HepG2 (cell line): ENCODE measurements around the gene SMYD2. TPM values are rescaled to one million over a fixed set of nuclear protein-coding genes. Genes with fewer than 3 reads are reported as not detected.

Source experiments
- ATAC-seq: fragments of 200-7000 bp; cut with Tn5 transposase; 3 replicates; pipeline ENCODE4 v1.9.1; 2020; ENCODE audit warnings: mild to moderate bottlenecking, moderate library complexity
- BruUV-seq: library from RNA; stranded (reverse); fragments of 400-500 nt; replicated peaks from 2 replicates; lab custom pipeline; 2021; lab: Mats Ljungman, UMichigan
- CTCF ChIA-PET: fragments of 300-600 bp; formaldehyde crosslinking; extraction: SDS; loops from one replicate; lab custom pipeline; 2021; ENCODE audit warnings: low total read pairs, inconsistent platforms, low intra/inter-chr PET ratio; lab: Yijun Ruan, JAX
- POLR2A ChIA-PET: fragments of 350-600 bp; sonication (Branson Sonifier 250); formaldehyde crosslinking; loops from one replicate; lab custom pipeline; 2020; ENCODE audit warnings: antibody characterized with exemption, inconsistent platforms; lab: Yijun Ruan, JAX
- DNase-seq: peaks from one replicate; pipeline ENCODE4 v3.0.0-alpha.2; 2015; ENCODE audit warnings: low spot score
- FAIRE-seq: peaks from 3 replicates; lab custom pipeline; 2011; peaks lifted over from hg19 to GRCh38; lab: Jason Lieb, UNC
- H2AFZ ChIP-seq: one replicate; pipeline ENCODE4 v1.6.1; 2011; ENCODE audit warnings: low read length, inconsistent platforms
- H3K27ac ChIP-seq: fragments of 300-600 bp; 3 replicates; pipeline ENCODE4 v1.8.0; 2011; ENCODE audit warnings: mixed run types, mild to moderate bottlenecking, mixed read lengths, low read length, inconsistent platforms; ENCODE audit not compliant: insufficient read depth; ENCODE audit errors: extremely low read length
- H3K27me3 ChIP-seq, 2 experiments: fragments of 200-600 bp in 1 of 2; 2 replicates in 1 of 2; 3 replicates in 1 of 2; pipeline versions ENCODE4 v1.6.0 to v1.8.0; 2011; ENCODE audit warnings: low read length in 2 of 2, mild to moderate bottlenecking in 2 of 2, moderate library complexity in 2 of 2, inconsistent platforms in 1 of 2; ENCODE audit not compliant: insufficient read depth in 2 of 2, control insufficient read depth in 1 of 2
- H3K36me3 ChIP-seq, 2 experiments: fragments of 200-600 bp in 1 of 2; replicated peaks in 1 of 2; 2 replicates in 1 of 2; 3 replicates in 1 of 2; pipeline versions ENCODE4 v1.5.1 to v1.8.0; 2011; ENCODE audit warnings: low read length in 2 of 2, inconsistent platforms in 1 of 2; ENCODE audit not compliant: insufficient read depth in 2 of 2, control insufficient read depth in 1 of 2
- H3K4me1 ChIP-seq: 2 replicates; pipeline ENCODE4 v1.5.1; 2012; ENCODE audit warnings: low read length, inconsistent platforms; ENCODE audit not compliant: insufficient read depth
- H3K4me2 ChIP-seq: 2 replicates; pipeline ENCODE4 v1.6.0; 2011; ENCODE audit warnings: low read depth, low read length, inconsistent platforms
- H3K4me3 ChIP-seq, 3 experiments: fragments of 200-600 bp in 1 of 3; sonication (generic), shearing (Covaris generic) in 1 of 3; replicated peaks in 1 of 3; 2 replicates each; pipeline ENCODE4 v1.5.1; 2011 to 2016; ENCODE audit warnings: low read length in 3 of 3, inconsistent platforms in 2 of 3, low read depth in 2 of 3, mild to moderate bottlenecking in 2 of 3, control low read depth in 1 of 3, mixed read lengths in 1 of 3; ENCODE audit not compliant: insufficient read depth in 1 of 3
- H3K79me2 ChIP-seq: one replicate; pipeline ENCODE4 v1.6.1; 2011; ENCODE audit warnings: low read length, inconsistent platforms; ENCODE audit not compliant: insufficient read depth
- H3K9ac ChIP-seq: 2 replicates; pipeline ENCODE4 v1.6.0; 2011; ENCODE audit warnings: mild to moderate bottlenecking, low read depth, low read length, inconsistent platforms; ENCODE audit not compliant: insufficient read depth
- H3K9me3 ChIP-seq: 2 replicates; pipeline ENCODE4 v1.5.1; 2012; ENCODE audit warnings: mild to moderate bottlenecking, low read length
- H4K20me1 ChIP-seq: 2 replicates; pipeline ENCODE4 v1.6.0; 2011; ENCODE audit warnings: inconsistent platforms, mild to moderate bottlenecking, low read length, moderate library complexity; ENCODE audit not compliant: insufficient read depth
- DMAP1 ChIP-seq: IDR thresholded peaks from 2 replicates; pipeline ENCODE4 v1.6.1; 2016
- HOMEZ ChIP-seq: IDR thresholded peaks from 2 replicates; pipeline ENCODE4 v1.6.1; 2016; ENCODE audit warnings: low read depth
- MED13 ChIP-seq: sonication (generic); formaldehyde crosslinking; IDR thresholded peaks from 2 replicates; pipeline ENCODE4 v1.5.0; 2020; ENCODE audit warnings: missing genetic modification reagents
- TEF ChIP-seq: sonication (generic); formaldehyde crosslinking; IDR thresholded peaks from 2 replicates; pipeline ENCODE4 v1.5.0; 2020; ENCODE audit warnings: missing genetic modification reagents
- THRA ChIP-seq: sonication (generic); formaldehyde crosslinking; IDR thresholded peaks from 2 replicates; pipeline ENCODE4 v1.4.0; 2020; ENCODE audit warnings: missing genetic modification reagents, borderline replicate concordance
- ZBTB21 ChIP-seq: sonication (generic); formaldehyde crosslinking; IDR thresholded peaks from 2 replicates; pipeline ENCODE4 v1.4.0; 2020; ENCODE audit warnings: missing genetic modification reagents
- ZFP37 ChIP-seq: sonication (generic); formaldehyde crosslinking; IDR thresholded peaks from 2 replicates; pipeline ENCODE4 v1.4.0; 2020; ENCODE audit warnings: missing genetic modification reagents, borderline replicate concordance
- ZNF136 ChIP-seq: sonication (generic); formaldehyde crosslinking; IDR thresholded peaks from 2 replicates; pipeline ENCODE4 v1.8.1; 2022; ENCODE audit warnings: low read depth, mild to moderate bottlenecking, moderate library complexity, missing genetic modification reagents
- ZNF230 ChIP-seq: sonication (generic); formaldehyde crosslinking; IDR thresholded peaks from 2 replicates; pipeline ENCODE4 v1.4.0; 2020; ENCODE audit warnings: mild to moderate bottlenecking, missing genetic modification reagents
- ZNF24 ChIP-seq: fragments of 450-650 bp; IDR thresholded peaks from 2 replicates; pipeline ENCODE4 v1.6.1; 2017; ENCODE audit warnings: antibody characterized with exemption, mild to moderate bottlenecking
- ZNF253 ChIP-seq: sonication (generic); formaldehyde crosslinking; IDR thresholded peaks from 2 replicates; pipeline ENCODE4 v1.8.0; 2022; ENCODE audit warnings: mild to moderate bottlenecking, missing genetic modification reagents, borderline replicate concordance
- ZNF577 ChIP-seq: sonication (generic); formaldehyde crosslinking; IDR thresholded peaks from 2 replicates; pipeline ENCODE4 v1.4.0; 2020; ENCODE audit warnings: mild to moderate bottlenecking, low read depth, missing genetic modification reagents, borderline replicate concordance
- ZNF687 ChIP-seq: sonication (generic); formaldehyde crosslinking; IDR thresholded peaks from 2 replicates; pipeline ENCODE4 v1.5.1; 2020; ENCODE audit warnings: mild to moderate bottlenecking, missing genetic modification reagents, moderate library complexity
- ZNF816 ChIP-seq: sonication (generic); formaldehyde crosslinking; IDR thresholded peaks from 2 replicates; pipeline ENCODE4 v1.8.0; 2022; ENCODE audit warnings: missing genetic modification reagents, mild to moderate bottlenecking, borderline replicate concordance
- ZUFSP ChIP-seq: sonication (generic); formaldehyde crosslinking; IDR thresholded peaks from 2 replicates; pipeline ENCODE4 v1.9.0; 2021; ENCODE audit warnings: missing genetic modification reagents, mild to moderate bottlenecking, borderline replicate concordance
- WGBS: methylation state at CpG from one replicate; pipeline ENCODE4 v1.1.6; 2017; ENCODE audit warnings: low lambda C conversion rate; 5-methylcytosine and 5-hydroxymethylcytosine counted together
- in situ Hi-C: cut with HindIII; loops from 2 replicates; pipeline ENCODE4 v1.10.0; 2017; ENCODE audit warnings: low pct_unique_long_range_greater_than_20kb; ENCODE audit not compliant: extremely low pct_ligation_motif_present
- intact Hi-C: fragments of 100-400 bp; cut with micrococcal nuclease; formaldehyde crosslinking; loops from one replicate; pipeline ENCODE4 v1.10.0; 2022; ENCODE audit not compliant: unreplicated experiment
- polyA plus RNA-seq, 8 experiments: library from polyadenylated mRNA; depleted of rRNA in 3 of 8; stranded (reverse) in 7 of 8; unstranded in 1 of 8; fragments of >200 nt; fragmentation: Illumina TruSeq in 4 of 8; extraction: Trizol in 4 of 8; gene quantifications; 2 replicates each; pipeline versions ENCODE4 v1.2.1 to v1.2.3, GENCODE V29; 2011 to 2016; ENCODE audit warnings: low read depth in 4 of 8, missing spikeins in 1 of 8, mixed read lengths in 1 of 8; ENCODE audit not compliant: insufficient read depth in 1 of 8
- total RNA-seq, 5 experiments: library from RNA; depleted of rRNA; stranded (reverse); fragments of >200 nt; fragmentation: Illumina TruSeq; extraction: Trizol; gene quantifications; 2 replicates each; pipeline ENCODE4 v1.2.3, GENCODE V29; 2016; ENCODE audit warnings: low read depth in 1 of 5

SMYD2 gene
- total and polyA plus RNA-seq, 2 of the 13 experiments (the other 11 are each of a cell fraction or from before 2014, with no cell fraction given): 72.7 to 139 TPM

- Histone ChIP-seq H2AFZ (no peak overlapping the region), H3K4me1 (peaks cover 69% of the 10 kb centered on the region), H3K4me3 (peak overlapping the region; percentile 84 to 94 (median 86)), H3K79me2 (peaks cover 55% of the 10 kb centered on the region), H3K9me3 (no peaks in the 10 kb centered on the region), H4K20me1 (no peaks in the 10 kb centered on the region), H3K4me2 (peak overlapping the region; percentile 96), H3K9ac (peak overlapping the region; percentile 91), H3K36me3 (no peaks in the 10 kb centered on the region; a peak in 1 of 5 replicates), H3K27me3 (no peaks in the 10 kb centered on the region; a peak in 1 of 5 replicates), H3K27ac (peak overlapping the region; percentile 98)
- ATAC-seq (no peak), FAIRE-seq (no peak), DNase-seq (no peak)
- in situ Hi-C loops (no loop called here), intact Hi-C loops (no loop called here)
- no TSS peak for BruUV-seq
- CTCF ChIA-PET: no interaction called here
- 36% methylated on average over 5 of the region's 9 CpGs for WGBS
- POLR2A ChIA-PET: interaction anchor here (1.1 to 1.2 kb wide), 2 partner anchors 36 to 713 kb away, joined by 3 to 4 read pairs; no protein-coding TSS in a partner anchor
- TF ChIP-seq DMAP1 (CRISPR knock-in tag) (no peak), ZNF577 (CRISPR knock-in tag) (no peak), ZNF136 (CRISPR knock-in tag) (no peak), ZNF253 (no peak), ZFP37 (no peak), HOMEZ (CRISPR knock-in tag) (no peak), TEF (no peak), ZNF24 (no peak), ZNF816 (CRISPR knock-in tag) (no peak), ZNF230 (CRISPR knock-in tag) (no peak), THRA (CRISPR knock-in tag) (no peak), ZBTB21 (no peak), ZNF687 (CRISPR knock-in tag) (peak; percentile 42), ZUFSP (CRISPR knock-in tag) (0 out of 2 replicates have a peak, but pooled peaks have one; percentile 37), MED13 (CRISPR knock-in tag) (no peak)
These were observed 1.8 kb downstream of the SMYD2 start for GRCh38 chr1:214282630-214283242.
